IPS-NIHi7 (cell line): ENCODE data around the gene PKP4.

Experiments used
- DNase-seq: peaks from one replicate; pipeline ENCODE4 v3.0.0; 2012; ENCODE audit warnings: mixed read lengths; ENCODE audit errors: extremely low spot score

Gene PKP4

DNA sequence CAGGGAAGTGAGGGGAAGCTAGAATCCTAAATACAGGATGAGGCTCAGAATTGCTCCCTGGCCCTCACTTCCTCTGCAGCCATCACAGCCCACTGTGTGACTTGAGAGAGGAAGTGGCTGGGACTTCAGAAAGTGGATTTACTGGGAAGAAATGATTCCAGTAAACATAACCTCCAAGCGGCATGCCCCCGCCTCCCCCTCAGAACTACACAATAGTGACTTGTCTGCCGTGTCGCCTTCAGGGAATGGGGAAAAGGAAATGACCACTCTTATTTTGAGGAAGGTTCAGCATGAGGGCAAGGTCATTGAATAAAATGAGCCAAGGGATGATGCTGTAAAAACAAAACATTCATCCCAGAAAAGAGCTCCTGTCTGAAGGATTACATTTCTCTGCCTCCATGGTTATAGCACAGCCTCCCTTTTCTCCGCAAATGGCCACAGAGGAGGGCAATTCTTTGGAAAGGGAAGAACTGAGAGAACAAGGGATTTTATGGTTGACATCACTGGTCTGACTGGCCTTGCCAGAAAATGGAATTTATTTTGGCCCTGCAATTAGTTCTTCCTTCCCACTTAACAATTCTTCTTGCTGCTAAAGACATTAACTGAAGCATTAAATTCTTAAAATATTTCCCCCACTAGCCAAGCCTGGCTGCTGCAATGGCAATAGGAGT, 259.5 kb downstream of the PKP4 start:
- peak; percentile 6 for DNase-seq

DNA sequence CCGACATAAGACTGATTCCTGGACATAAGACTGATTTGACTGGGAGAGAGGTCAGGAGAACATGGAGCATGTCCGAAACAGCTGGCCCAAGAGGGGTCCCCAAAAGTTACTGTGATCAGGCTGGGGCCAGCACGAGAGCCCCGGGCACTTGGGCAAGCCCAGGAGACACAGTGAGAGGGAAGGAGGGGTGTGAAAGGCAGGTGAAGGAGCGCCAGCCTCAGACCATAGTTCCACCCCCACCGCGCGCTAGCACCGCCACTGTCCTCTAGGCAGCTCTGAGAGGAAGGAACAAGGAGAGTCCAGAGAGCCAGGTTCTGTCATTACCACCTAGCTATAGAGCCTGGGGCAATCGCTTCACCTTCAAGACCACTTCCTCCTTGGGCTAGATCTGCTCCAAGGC, 260.2 kb downstream of the PKP4 start:
- DNase-seq, result peak; percentile 22

DNA sequence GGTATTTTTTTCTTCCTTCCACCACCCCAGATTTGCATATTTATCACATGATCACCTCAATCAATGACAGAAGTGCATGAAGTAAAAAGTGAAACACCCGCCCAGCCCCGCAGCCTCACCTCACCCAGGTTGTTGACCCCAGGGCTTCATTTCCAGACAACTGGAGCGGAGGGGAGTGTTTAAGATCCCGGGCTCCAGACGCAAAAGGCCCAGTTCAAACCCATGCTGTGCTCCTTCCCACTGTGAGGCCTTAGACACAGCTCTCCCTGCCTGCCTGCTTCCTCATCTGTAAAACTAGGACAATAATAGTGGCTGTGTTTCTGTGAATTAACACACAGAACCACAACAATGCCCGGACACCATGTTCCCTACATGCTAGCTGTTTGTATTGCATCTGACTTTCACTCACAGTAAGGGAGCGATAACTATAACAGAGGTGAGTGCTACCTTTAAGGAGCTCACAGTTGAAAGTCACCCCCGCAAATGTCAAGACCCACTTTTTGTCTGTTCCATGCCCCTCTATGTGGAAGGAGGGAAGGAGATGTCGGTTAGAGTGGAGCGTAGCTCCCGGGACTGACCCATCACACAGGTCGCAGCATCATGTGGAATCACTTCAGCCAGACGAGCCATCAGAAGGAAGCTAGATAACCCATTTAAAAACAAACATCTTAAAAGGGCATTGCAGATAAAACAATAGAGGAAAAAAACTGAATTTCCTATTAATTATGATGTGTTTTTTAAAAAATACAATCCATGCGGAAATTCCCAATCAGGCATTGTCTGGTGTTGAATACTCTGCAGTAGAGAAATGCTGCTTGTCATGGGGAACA, 260.8 kb downstream of the PKP4 start:
- DNase-seq, result peak; percentile 11

DNA sequence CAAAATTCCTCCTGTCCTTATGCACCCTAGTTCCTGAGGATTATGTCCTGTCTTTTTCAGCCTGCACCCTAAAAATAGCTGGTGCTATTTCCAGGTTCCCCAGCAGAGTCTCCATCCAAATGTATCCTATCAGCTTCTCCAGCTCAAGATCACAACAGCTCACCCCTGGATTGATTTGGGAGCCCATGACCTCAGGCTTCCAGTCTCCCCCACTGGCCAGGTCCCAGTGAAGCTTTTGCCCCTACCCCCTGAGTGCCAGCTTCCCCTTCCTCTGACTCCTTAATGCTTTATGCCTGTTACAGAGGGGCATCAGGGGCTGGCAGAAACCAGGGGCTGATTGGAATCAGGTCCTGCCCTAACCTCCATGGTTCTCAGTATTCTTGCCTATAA, 261.4 kb downstream of the PKP4 start:
- no peak for DNase-seq

DNA sequence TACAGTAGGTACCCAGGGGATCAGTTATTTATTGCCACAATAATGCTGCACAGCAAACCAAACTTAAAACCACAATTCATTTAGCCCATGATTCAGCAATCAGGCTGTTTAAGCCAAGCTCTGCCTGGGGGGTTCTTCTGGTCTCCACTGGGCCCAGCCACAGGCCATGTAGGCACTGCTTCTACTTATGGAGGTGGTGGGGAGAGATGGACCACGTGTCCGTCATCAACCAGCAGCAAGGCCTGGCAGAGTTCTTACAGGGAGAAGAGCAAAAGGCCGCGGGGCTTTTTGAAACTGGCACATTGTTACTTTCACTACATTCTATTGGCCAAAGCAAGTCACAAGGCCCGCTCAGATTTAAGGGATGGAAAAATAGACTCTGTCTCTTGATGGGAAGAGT, 262.1 kb downstream of the PKP4 start:
- no peak for DNase-seq

DNA sequence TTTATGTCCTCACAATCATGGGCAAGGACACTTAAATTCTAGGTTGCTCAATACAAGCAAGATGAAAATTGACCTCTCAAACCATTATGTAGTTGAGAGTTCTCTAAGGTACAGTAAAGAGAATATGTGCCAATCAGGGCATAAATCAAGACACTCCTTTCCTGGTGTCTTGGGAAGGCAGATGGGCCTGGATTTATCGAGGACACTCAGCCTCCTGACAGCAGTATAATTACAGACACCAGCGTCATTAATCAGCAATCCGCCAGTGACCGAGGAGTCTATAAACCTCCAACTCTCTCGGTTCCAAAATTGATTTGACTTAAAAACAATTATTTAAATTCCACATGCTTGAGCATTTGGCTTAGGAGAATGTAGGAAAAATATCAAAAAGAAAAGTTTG, 262.7 kb downstream of the PKP4 start:
- DNase-seq, result no peak

DNA sequence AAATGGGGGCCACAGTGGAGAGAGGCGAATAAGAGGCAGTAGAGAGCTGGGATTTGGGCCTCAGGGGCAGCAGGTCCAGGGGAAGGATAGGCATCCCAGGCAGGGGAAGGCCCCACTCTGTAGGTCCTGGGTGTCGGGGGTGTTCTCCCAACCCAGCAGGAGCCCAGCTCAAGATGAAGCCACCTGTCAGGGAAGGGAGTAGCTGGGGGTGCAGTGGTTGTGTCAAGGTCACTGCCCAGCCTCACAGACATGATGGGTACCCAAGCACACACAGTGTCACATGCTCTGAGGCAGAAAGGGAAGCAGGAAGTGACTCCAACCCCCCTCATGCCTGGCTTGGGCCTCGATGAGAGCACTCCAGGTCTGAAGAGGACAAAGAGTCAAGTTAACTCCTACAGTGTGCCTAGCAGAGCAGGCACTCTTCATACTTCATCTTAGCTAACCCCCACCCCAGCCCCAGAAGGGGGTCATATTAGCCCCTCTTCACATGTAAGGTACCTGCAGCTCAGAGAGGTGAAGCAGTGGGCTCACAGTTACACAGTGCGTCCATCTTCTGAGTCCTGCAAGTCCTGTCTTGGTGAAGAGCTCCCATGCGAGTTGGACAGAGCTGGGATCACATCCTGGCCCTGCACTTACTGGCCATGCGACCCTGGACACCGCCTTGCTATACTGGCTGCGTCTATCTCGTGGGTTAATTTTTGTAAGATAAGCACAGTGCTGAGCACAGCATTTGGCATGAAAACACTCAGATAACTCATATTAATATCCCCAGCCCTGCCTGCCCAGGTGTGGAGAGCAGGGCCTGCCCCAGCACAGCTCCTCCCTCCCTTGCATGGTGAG, 265.7 kb downstream of the PKP4 start:
- DNase-seq, result no peak

DNA sequence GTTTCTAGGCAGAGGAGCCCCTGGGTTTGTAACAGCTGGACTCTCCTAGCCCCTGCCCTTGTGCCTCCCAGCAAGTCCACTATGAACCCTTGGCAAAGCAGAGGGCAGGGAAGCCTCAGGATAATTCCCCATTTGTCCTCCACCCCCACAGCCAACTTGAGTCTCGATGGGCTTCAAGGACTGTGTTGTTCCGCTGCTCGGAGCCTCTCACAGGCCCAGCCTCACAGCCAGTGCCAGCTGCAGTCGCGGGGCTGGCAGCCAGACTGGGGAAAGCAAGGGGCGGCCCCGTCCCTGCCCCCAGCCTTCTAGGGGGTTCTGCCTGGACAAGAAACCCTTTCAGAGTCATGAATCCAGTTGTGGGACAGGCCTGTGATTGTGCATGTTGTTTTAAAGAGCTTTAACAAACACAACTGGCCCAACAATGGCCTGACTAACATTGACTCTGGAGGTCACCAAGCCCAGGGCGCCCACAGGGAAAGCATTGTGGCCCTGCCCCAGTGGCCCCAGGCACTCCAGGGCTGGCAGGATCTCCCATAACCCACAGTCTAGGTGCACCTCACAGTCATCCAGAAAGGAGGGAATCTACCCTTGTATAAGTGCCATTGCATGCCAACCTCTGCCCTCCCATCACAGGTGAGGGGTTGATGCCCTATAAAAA, 266.6 kb downstream of the PKP4 start:
- DNase-seq, result no peak

DNA sequence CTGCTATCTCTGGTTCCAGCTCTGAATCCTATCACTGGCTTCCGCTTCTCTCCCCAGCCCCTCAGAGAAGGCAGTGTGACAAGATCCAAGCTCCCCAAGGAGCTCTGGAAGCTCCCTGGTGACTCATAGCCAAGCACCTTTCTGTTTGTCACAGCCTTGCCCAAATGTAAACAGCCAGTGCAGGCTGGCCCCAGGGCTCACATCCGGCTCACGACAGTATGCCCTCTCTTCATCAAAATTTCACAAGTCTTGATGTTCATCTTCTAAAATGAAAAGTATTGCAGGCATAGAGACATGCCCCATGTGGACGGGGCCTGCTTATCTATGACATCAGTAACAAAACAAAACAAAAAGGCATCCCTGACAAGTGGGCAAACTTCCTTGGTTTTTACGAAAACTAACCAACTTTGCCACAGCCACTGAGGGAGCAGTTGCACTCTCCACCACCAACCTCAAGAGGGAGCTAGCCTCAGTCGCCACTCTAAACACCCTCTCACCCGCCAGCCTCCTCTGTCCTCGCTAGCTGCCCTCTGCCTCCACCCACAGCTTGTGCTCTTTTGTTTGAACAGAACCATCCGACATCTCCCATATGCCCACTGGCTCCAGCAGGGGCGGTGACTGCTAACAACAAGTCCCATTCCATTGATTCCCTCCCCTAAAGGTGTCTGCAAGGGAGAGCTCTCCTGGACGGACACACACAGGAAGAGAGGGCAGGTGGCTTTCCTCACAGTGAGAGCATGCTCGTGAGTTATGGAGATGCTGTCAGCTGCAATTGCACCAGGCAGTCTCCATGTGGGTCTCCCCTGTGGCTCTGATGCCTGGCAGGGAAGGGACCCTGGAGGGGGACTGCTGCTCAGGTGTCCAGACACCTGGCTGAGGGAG, 267.4 kb downstream of the PKP4 start:
- peak; percentile 81 for DNase-seq

DNA sequence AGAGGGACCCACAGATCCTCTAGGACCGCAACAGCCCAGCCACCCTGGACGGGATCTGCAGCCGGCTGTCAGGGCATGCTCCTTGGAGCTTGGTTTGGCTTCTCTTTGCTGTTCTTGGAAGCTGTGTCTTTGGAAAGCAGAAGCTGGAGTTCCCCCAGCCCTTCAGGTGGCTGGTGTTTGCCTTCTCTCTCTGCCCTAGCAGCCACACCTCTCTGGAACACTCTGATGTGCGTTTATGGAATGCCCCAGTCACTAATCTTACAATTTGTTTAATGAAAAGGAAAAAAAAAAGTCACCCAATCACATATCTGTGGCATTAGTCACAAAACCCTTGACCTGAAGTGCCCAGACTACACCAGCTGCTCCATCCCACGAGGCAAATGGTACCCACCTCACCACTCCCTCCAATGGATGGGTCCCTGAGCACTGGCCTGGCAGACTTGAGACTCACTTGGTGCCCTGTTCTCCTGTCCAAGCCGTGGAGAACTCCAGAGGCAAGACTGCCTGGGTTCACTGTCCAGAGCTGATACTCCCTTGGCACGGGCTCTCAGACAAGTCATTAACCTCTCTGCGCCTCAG, 268.1 kb downstream of the PKP4 start:
- DNase-seq, result no peak

DNA sequence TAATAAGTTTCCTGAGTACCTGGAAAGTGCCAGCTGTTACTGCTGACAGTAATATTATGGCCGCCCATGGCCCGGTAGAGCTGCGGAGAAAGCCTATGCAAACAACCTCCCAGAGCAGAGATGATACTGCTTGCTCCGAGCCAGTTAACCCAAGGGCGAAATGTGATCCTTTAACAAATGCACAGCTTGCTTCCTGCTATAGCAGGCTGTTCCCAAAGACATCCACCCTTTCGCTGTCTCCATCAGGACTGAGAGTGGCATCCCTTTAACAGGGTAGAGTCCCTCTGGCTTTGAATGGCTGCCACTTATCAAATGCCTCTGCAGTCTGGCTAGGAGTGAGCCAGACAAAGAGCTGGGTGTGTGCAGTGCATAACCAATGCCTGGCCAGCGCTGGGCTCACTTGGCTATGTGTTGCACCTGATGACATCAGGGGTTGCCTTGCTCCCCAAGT, 268.7 kb downstream of the PKP4 start:
- peak; percentile 34 for DNase-seq

DNA sequence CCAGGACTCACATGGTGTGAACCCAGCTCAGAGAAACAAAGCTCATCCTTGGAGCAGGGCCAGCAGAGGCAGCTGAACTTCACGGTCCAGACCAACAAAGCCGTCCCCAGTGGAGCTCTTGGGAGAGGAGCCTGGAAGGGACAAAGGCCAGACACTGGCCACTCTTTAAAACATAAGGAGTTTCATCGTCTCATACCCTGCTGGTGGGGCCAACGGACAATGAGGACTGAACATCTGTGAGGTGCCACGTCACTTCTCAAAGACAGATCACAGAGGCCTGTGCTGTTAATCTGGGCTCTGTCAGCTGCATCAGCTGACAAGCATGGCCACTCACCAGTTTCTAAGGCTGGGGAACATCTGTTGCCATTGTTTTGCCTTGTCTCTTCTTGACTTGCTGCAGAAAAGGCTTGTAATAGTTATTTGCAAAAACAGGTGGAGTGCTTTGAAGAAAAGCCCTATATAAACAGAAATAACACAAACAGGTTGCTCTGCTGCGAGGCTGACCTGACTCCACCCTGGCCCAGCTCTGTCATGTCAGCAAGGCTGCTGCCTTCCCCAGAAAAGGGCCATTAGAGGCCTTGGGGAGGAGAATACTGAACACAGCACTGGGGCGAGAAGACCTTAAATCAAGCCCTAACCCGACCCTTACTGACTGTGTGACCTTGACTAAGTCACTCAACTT, 270.3 kb downstream of the PKP4 start:
- no peak for DNase-seq

DNA sequence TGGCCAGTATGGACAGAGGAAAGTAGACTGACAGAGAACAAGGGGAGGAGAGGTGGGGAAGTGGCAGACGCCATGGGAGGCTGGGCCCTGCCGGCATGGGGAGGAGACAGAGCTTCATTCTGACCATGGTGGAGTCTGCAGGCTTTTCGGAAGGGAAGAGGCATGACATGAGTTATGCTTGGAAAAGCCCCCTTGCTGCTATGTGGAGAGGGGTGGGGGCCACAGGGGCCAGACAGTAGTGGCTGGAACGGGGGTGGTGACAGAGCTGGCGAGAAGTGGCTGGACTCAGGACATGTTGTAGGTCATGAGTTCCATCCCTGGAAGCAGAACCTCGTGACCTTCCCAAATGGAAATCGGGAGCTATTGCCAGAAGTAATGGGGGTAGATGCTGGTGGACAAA, 271.7 kb downstream of the PKP4 start:
- no peak for DNase-seq

DNA sequence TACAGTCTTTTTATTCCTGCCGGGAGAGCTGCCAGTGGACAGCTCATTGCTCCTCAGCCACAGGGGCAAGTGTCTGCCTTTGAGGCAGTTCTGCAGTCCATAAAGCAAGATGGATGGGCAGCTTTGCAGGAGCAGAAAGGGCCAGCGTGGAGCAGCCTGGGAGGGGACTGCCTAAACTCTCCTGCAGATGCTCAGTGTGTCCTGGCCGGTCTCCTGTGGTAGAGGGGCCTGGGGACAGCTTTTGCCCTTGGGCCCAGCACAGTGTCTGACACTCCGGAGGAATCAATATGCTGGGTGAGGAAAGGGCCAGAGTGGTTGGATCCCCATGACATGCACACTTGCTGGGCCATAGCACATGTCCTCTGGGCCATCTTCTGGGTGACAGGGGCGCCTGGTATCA, 272.7 kb downstream of the PKP4 start:
- no peak for DNase-seq

DNA sequence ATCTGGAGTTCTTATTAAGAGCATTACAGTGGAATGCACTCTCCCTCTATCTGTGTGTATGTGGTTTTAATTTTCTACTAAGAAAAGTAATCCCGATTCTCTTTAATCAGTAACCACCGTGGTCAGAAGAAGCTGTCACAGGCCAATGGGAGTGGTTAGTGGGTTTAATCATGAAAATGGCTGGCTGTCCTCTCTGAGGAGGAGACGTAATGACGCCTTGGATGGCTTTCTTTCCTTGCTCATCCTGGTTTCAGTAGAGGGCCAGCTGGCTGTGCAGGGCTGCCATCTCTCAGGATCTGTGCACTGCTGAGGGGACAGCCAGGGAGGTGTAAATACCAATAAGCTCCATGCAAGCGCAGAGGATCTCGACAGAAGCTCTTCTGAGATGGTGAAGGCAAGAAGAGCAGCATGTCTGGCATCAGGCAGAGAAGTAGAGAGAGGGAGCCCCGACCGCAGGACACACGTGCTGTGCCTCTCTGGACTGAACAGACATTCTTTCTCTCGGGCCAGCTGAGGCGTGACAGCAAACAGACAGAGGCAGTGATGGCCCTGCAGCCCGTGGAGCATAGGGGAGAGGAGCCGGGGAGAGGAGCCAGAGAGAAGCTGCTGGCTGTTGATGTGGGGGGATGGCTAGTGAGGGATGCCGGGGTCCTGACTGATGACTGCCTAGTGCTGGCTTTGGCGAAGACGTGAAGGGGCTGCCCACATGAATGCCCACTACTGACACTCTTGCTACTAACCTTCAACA, 273.3 kb downstream of the PKP4 start:
- DNase-seq, result no peak

DNA sequence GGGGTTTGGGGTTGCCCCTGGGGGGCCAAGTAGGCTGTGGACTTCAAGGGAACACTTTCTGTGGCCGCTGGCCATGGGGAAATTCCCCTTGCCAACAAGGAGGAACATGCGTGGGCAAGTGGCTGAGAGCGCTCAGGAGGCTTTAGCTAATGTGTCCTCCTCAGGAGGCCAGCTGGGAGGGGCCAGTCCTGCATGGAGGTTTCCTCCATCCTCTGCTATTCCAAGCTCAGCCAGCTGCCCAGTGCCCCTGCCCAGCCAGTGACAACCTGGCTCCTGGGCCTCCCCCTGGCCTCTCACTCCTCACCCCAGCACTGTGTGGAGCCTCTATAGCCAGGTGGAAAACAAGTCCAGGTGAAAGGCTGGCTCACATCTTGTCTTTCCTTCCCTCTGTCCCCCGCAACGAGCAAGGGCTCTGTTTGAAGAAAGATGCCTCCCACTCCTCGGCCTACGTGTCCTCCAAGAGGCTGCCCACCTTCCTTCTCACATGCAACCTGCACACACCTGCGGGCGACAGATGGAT, 273.9 kb downstream of the PKP4 start:
- DNase-seq, result no peak

DNA sequence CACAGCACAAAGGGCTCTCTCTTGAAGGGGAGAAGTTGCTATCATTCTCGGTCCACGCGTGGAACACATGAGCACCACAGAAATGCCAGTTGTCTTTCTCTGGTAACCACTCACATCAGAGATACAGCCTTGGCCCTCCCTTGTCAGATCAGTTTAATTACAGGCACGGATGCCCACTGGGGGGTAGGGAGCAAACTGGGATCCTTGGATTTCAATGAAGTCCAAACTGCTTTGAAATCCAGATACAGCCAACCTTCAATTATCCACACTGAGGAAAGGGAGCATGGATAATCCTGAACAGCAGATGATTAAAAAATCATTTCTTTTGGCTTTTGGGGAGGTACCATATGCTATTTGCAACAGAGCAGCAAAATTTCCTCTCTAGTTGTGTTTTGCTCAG, 274.6 kb downstream of the PKP4 start:
- DNase-seq, result no peak
